ENCODE data around the gene MEIOSIN.

- TF ChIP-seq CTCF (conservative IDR thresholded peaks at IDR 0.05; ENCODE audit: low read length) (no peak), EZH2phosphoT487 (IDR thresholded peaks at IDR 0.05; ENCODE audit: borderline replicate concordance, low read depth, low read length) (no peak)
These were observed 29.8 kb downstream of the MEIOSIN start for GRCh38 chr19:45762870-45763631.

All from OCI-LY7 (cell line).